SK-N-SH treated with all-trans-retinoic acid at 6 μM for 48 hours (cell line): ENCODE results near the gene FMN1.

Source experiments
- SNAI2 ChIP-seq: fragments of 250-450 bp; sonication (Bioruptor Pico); IDR thresholded peaks from 2 replicates; pipeline ENCODE4 v1.5.0; 2020; ENCODE audit warnings: mild to moderate bottlenecking, moderate library complexity
- TF ChIP-seq, protein P1 (sequence below): fragments of 250-450 bp; sonication (Bioruptor Pico); IDR thresholded peaks from 2 replicates; pipeline ENCODE4 v1.8.0; 2020; ENCODE audit warnings: mild to moderate bottlenecking, moderate library complexity, borderline replicate concordance

DNA sequence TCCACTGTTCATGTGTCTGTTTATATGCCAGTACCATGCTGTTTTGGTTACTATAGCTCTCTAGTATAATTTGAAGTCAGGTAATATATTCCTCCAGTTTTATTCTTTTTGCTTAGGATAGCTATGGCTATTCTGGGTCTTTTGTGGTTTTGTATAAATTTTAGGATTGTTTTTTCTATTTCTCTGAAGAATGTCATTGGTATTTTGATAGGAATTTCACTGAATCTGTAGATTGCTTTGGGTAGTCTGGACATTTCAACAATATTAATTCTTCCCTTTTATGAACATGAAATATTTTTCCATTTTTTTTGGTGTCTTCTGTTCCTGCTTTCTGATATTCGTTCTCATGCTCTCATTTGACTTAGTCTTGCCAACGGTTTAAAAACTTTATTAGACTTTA is 437.1 kb downstream of the FMN1 start:
- no peak for TF ChIP-seq SNAI2 (CRISPR knock-in tag)
- TF ChIP-seq, protein P1, sequence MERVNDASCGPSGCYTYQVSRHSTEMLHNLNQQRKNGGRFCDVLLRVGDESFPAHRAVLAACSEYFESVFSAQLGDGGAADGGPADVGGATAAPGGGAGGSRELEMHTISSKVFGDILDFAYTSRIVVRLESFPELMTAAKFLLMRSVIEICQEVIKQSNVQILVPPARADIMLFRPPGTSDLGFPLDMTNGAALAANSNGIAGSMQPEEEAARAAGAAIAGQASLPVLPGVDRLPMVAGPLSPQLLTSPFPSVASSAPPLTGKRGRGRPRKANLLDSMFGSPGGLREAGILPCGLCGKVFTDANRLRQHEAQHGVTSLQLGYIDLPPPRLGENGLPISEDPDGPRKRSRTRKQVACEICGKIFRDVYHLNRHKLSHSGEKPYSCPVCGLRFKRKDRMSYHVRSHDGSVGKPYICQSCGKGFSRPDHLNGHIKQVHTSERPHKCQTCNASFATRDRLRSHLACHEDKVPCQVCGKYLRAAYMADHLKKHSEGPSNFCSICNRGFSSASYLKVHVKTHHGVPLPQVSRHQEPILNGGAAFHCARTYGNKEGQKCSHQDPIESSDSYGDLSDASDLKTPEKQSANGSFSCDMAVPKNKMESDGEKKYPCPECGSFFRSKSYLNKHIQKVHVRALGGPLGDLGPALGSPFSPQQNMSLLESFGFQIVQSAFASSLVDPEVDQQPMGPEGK: no peak
